Measurements from ENCODE around the gene CYREN.
"Not testable (repeated sequence)": the region's sequence is repeated elsewhere in the genome, so short reads cannot be mapped to it uniquely, and the experiment has no call there.

The CYREN gene, protein sequence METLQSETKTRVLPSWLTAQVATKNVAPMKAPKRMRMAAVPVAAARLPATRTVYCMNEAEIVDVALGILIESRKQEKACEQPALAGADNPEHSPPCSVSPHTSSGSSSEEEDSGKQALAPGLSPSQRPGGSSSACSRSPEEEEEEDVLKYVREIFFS

DNA sequence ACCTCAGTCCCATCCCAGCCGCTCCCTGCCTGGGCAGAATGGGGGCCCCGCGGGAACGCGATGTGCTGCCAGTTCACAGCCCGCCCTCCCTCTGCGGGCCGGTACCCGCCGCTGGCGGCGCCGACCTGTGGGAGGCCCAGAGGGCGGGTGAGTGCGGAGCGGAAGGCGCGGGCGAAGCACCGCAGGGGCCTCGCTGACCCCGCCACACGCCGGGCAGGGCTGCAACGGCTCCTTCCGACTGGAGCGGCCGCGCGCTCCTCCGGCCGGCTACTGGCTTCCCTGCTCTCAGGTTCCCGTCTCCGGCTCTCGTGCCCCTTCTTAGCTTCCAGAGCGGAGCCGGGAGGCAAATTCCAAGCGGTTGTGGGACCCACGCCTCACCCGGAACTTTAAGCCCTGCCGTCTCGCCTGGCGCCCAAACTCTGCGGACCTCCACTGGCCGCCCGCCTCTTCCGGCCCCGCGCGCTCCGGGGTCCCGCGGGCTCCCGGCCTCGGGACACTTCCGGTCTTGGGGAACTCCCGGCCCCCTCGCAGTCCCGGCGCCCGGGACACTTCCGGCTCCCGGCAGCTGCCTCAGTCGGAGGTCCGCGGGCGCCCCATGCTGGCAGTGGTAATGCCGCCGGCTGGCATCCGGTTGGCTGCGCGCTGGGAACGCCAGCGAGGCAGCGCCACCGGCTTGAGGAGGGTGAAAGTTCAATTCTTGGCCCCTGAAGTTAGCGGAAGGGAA is at the start of gene CYREN:
TSS of gene CYREN (minus strand) at position 434 of the 724 bp plus-strand sequence. CDS start 1,785 bp downstream, outside the sequence.
- peak; percentile 90 for DNase-seq (ENCODE audit: low read depth)

DNA sequence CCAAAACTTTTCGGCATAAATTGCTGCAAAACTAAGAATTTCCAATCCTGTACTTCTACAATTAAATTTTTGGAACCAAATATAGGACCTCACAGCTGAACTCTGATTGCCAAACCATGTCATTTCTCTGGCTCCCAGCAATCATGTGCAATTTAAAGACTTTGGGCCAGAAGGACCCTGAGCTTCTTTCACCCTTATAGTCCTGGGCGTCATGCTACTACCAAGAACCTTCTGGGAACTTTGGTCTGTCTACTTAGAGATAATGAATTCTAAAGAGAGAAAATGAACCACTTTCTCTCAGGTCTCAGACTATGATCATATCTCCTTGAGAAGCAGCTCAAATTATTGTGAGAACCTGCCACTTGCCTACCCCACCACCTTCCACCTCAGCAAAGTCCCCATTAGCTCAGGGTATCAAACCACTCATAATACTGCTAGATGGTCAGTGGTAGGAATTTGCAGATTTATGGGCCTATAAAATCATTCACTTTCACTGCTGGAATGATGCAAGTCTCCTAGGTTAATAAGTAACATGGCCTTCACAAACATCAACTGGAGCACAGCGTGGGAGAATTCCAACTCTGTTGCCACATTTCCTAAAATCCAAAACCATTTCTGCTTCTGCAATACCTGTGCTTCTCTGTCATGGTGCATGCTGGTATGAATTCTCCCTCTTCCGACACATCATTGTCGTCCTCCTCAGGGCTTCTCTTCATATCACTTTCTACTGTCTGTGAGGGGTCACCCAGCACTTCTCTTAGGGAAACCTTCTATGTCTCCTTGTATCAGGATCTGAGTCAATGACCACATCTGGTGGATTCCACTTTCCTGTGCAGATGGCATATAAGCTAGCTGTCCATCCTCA is 47.4 kb upstream of the CYREN start:
- no peak for DNase-seq (ENCODE audit: low read depth)

DNA sequence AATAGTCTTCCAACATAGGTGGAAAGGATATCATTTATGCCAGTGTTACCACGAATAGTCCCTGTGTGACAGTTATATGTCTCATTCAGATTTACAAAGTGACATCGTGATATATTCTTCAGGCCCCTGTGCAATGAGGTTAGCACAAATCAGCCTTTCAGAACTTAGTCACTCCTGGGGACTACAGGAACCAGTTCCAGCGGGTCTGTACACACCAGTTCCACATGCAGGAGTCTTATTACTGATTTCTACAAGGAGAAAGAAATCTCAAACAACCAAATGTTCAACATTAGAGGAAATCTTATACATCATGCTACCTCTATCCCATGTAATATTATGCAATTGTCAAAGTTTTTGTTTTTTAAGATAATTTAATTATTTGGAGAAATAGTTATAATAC is 45.2 kb upstream of the CYREN start:
- DNase-seq (ENCODE audit: low read depth) = no peak

DNA sequence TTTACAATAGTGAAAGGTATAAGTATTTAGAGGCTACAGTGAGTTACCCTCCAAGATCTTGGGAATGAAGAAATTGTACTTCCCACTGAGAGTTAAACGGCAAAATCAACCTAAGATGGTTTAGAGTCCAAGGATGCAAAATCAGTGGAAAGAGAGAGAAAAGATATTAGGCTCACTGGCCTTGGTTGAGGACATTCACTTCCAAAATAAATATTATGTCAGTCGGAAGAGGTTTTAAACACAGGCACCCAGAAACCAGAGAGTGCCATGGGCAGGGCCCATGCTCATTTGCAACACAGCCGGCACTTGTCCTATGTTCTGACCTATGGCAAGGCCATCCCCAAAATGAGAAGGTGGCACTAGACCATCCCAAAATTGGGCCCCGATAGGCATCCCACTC is 44.7 kb upstream of the CYREN start:
- no peak for DNase-seq (ENCODE audit: low read depth)

DNA sequence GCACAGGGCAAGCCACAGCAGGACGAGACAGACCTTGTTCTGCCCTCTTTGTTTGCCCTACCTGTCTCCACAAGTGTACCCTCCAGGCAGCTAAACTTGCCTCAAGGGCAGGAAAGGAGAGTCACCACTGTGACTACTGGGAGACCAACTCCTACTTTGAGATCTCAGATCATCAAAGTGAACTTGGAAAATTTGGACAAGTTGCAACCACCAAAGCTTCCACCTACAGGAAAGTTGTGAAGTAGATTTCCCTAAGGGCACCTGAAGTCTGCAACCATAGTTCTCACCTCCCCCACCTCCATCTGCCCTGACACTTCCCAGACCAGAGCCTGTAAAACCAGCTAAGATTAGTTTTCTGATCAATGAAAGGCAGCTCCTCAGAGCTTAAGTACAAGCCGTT is 43.3 kb upstream of the CYREN start:
- DNase-seq (ENCODE audit: low read depth) = no peak

DNA sequence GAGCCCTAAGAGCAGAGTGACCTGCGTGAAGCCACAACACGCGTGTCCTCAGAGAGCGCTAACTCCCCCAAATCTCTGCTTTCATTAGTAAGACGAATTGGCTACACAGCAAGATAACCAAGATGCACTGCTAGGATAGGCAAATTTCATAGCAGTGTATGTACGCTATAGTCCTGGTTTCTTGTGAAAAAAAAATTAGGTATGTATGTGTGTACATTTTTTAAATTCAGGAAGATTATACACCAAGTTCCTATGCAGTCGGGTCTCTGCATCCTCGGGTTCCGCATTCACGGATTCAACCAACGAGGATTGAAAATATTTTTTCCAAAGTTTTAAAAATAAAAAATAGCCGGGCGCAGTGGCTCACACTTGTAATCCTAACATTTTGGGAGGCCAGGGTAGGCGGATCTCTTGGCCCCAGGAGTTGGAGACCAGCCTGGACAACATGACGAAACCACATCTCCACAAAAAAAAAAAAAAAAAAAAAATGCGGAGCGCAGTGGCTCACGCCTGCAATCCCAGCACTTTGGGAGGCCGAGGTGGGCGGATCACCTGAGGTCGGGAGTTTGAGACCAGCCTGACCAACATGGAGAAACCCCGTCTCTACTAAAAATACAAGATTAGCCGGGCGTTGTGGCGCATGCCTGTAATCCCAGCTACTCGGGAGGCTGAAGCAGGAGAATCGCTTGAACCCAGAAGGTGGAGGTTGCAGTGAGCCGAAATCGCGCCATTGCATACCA is 41.6 kb upstream of the CYREN start:
- DNase-seq (ENCODE audit: low read depth) = not testable (repeated sequence)

DNA sequence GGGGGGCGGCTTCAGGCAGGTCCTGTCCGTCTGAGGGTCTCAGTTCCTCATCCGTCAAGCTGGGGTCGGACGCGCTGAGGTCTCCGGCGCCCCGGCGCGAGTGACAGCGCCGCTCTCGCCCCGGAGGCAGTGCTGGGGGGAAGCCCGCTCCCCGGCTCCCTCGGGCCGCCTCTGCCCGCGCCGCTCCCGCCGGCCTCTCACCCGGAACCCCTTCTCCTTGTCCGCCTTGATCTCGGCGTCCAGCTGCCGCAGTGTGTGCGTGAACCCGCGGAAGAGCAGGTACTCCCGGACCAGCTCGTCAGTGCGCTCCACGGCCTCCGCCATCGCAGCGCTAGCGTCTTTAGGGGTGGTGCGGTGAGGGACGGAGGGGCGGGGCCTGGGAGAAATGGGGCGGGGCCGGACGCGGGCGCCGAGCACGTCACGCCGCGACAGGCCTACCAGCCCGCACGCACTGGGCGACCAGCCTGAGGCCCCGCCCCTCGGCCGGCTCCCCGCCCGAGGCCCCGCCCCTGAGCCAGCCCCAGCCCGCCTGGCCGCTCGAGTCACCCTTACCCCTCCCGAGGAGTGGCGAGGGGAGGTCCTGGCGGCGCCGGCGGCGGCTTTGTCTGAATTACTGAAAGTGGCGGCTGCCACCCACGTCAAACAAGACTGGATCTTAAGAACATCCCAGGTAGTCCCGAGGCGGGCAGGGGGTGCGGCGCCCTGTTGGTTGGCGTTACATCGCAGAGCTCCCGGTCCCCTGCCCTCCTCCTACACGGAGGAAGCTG is 40.9 kb upstream of the CYREN start, which contains the start of gene WDR91:
TSS of gene WDR91 (minus strand) at position 348 of the 767 bp plus-strand sequence. CDS start at position 324, 24 bp downstream.
- peak; percentile 96 for DNase-seq (ENCODE audit: low read depth)

DNA sequence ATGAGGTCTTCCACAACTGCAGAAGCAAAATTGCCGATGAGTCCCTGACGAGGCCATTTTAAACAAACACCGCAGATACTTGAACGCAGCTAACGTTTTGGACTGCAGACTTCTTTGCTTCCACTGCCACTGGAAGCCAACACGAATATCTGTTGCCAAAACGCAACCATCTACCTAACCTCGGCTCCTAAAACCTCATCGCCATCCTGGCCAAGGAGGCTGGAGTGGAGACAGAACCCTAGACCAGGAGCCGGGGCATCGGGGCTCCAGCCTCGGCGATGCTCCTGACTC is 40.3 kb upstream of the CYREN start:
- DNase-seq (ENCODE audit: low read depth) = no peak

DNA sequence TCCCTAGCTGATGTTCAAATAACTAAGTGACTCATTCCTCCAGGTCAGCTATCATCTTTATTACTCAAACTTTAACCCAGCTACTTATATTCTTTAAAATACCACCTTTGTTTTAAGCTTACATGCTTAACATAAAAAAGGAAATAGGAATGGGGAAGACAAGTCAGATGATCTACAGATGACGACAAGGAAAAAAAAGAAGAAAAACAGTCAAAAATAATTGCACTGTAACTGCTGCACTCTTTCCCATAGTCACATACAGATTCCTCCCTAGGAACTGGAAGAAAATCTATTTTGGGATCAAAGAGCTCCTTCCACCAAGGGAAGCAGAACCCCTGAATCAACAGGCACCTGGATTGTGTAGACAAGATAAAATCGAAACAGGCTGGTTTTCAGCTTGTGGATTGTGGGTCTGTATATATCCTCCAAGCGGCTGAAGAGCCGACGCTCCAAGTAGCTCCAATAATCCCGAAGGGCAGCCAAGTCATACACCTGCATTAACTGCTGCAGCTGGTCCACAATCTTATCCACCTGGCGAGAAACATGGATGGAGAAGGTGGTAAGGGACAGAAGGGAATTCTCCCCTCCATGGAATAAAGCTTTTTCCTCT is 38.8 kb upstream of the CYREN start:
- DNase-seq (ENCODE audit: low read depth) = no peak

DNA sequence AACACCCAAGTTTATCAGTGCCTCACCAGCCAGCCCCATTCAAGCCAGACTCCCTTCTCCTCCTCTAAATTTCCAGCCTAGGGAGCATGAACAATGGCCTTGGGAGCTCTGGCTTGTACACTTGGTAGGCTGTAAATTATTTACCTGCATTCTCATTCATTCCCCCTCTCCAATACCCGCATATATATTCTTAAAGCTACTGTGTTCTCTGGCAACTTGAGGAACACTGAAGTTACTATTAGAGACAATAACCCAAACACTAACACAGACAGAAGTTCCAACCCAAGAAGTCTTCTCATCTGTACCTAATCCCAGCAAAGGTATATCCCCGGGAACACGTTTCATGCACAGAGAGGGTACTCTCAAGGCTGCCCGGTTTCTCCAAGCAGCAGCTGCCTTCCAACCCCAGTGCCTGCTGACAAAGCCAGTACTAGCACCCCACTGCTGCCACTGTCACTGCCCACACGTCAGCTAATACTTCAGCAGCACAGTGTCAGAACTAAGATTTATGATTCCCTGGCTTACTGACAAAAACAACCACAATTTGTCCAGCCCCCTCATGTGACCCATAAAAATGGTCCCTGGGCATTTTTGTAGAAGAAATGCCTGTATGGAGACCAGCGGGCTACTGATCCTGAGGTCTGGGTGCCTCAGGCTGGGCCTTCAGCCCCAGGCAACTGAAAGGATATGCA is 37.7 kb upstream of the CYREN start:
- DNase-seq (ENCODE audit: low read depth) = no peak

DNA sequence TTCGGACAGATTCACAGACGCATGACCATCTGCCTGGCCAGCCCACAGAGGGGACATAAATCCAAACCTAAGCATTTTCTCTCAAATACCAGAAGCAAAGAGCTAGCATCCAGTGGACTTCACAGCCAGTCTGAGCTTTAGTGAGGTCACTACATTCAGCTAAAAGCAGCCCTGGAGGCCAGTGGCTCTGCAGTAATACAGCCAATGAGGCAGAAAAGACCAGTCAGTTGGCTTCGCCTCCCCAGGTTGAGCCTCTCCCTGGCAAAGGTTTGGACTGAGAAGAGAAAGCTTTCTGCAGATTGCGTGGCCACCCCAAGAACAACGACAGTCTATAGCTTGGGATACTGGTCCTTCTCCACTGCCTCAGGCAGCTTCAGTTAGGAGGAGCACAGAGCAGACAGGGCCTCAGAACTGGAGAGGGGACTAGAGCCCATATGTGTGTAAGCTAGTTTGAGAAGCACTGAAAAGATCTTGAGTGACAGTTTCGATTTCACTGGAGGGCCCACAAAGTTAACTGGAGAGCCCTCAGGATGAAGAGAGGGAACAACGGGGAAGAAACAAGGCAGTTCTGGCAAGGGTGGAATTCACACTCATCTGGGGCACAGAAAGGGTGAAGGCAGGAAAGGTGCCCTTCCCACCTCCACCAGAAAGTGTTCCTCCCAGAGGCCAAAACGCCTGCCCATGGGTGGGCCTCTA is 37.0 kb upstream of the CYREN start:
- no peak for DNase-seq (ENCODE audit: low read depth)

DNA sequence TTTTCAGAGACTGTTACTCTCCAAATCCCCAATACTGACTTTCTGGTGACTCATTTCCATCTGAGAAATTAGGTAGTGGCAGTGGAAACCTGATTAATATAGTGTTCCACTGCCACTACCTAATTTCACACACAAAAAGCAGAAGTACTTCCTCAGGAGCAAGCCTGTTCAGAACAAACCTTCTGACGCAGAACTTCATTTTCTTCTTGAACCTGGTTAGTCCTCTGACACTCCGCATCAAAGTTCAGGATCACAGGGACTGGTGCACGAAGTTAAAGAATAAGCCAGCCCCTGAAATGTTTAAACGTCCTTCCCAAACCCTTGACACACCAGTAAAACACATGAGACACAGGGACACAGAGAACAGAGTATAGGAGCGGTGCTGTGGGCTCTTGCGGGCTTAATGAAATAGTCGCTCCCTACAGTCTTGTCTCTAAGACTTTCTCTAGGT is 36.5 kb upstream of the CYREN start:
- DNase-seq (ENCODE audit: low read depth) = no peak

DNA sequence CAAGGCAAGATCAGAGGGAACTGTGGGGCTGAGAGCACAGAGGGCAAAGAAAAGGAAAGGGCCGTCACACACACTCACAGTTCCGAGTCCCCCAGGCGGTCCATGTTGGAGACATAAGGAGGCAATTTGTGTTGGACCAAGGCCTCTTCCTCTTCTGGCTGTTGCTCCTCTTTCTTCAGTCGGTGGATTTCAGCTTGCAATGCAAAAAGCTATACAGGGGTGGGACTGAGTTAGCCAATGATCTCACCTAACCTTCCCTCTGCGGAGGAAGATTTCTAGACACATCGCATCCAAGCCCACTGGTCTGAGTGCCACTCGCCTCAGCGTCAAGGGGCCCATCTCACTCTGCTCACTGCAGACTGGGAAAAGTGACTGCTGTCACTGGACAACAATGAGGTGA is 35.3 kb upstream of the CYREN start:
- DNase-seq (ENCODE audit: low read depth) = no peak

DNA sequence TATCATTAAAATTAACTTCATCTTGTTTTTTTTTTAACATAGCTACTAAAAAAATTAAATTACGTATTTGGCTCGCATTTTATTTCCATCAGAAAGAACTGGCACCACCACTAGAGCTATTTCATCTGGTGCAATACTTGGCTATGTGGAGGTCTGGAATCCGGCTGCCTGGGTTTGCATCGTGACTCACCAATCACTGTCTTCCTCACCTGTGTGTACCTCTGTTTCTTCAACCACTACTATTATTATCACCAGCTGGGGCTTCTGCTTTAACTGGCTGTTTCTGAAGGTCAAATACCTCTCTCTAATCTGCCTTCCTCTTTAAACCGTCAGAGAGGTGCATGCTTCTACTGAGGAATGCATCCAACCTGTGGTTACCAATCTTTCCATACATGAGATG is 34.4 kb upstream of the CYREN start:
- no peak for DNase-seq (ENCODE audit: low read depth)

DNA sequence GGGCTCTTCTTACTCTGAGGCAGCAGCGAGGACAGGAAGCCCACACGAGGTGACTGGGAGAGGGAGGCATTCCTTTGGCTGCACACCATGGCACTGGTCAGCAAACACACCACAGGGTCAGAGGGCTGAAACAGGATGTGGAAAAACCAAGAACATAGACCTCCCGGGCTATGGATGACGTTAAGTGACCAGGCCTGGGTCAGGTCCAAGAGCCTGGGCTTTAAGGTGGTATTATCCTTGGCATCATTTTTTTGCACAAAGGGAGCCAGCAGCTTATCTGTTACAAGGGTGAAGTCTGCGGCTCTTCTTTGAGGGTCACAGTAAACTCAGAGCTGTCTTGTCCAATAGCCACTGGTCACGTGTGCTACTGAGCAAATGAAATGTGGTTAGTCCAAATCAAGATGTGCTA is 33.8 kb upstream of the CYREN start:
- no peak for DNase-seq (ENCODE audit: low read depth)

DNA sequence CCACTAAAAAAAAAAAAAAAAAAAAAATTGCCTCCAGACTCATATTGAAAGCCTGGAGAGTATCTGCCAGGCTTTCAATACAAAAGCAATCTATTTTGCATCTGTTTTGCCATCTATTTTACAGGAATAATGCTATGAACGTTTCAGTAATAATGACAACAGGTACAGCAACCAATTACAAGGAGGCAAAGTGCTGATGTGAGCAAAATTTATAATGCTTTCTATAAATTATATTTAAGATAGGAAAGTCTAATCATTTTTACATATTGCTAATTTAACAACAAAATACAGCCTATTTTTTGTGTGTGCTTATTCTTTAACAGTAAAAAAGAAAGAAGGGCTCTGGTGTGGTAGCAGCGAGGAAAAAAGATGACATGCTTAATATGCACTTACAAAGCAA is 30.8 kb upstream of the CYREN start:
- DNase-seq (ENCODE audit: low read depth) = no peak

DNA sequence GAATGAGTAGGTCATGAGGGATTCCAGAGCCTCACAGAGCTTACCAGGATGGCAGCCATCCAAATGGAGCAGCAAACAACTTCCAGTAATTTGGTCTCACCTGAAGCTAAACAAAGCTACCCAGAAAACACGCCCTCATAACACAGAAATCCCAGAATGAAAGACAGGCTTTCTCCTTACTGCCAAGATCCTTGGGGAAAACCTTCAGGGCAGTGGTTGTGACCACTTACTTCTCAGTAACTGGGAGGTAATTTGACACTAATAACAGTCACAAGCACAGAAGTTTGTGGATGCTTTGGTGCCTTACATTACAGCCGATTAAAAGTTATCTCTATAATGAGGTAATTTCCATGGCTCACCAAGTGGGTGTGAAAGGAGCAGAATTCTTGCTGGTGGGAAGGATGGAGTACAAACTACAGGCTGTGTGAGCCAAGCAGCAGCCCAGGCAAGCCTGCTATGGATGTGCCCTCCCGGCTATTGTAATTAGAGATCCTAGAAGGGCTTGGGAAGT is 30.4 kb upstream of the CYREN start:
- DNase-seq (ENCODE audit: low read depth) = no peak

DNA sequence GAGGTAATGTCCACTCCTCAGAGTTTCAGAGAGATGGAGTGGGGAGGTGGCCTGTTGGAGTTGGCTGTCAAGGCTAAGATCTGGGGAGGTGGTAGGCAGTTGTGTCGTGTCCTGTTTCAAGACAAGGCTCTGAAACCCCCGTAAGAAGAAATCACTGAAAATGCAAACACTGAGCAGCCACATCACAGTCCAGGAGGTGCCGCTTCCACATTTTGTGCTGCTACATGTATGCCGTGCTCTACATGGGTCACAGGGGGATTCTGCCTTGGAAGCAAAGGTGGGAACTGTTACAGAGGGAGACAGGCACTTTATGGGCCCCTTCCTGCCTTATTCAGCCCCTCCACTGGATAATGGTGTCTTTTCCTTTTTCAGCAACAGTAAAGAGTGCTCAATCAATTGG is 28.9 kb upstream of the CYREN start:
- no peak for DNase-seq (ENCODE audit: low read depth)

DNA sequence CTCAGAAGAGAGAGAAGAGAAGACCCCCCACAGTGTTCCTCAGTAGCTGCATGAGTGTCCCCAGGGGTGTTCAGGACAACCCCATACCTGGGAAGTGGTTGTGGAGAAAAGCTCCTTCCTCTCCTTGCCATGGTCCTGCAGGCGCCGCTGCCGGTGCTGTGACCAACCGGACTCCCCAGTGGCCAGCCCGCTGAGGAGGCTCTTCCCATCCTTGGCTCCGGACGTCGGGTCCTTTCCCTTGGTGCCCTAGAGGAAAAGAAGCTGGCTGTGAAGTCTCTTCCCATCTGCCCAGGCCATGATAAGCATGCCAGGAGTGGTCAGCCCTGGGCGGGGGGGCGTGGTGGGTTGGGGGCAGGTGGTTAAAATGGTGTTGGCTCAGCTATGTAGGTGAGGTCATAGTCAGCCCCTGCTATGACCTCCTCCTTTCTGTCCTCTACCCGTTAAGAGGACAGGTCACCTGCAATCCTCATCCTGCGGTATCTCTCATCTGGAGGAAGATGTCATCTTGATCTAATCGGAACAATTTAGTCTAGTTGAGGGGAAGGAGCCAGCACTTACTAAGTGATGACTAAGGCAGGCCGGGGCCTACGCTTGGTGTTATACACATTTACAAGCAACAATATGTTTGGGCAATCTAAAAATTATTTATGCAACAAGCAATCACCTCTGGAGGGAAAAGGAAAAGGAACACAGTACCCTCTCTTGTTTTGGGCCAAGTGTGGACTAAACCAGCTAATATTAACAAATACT is 27.6 kb upstream of the CYREN start:
- DNase-seq (ENCODE audit: low read depth) = no peak

All from activated T-helper 9 cell treated with anti-CD3 and anti-CD28 coated beads, Interleukin-2, amount 50 U/mL, for 16 hours (primary cell).